ENCODE results near the gene MINDY3.
"Not testable (repeated sequence)": the region's sequence is repeated elsewhere in the genome, so short reads cannot be mapped to it uniquely, and the experiment has no call there.

The MINDY3 gene

GRCh38 chr10:15783941-15784636 is 76.2 kb downstream of the MINDY3 start:
- WGBS (ENCODE audit: insufficient coverage, insufficient read length) = no CpG with 5 or more reads among the region's 5 CpGs
- H3K4me3 ChIP-seq (ENCODE audit: low read length) = no peak overlapping the region
- no peaks in the 10 kb centered on the region for H3K36me3 ChIP-seq (ENCODE audit: control insufficient read depth, insufficient read depth, low read length)
- peaks cover 2% of the 10 kb centered on the region; the same call in 1 of the 2 replicates for H3K4me1 ChIP-seq (ENCODE audit: control insufficient read depth, insufficient read depth, low read length)
- no peaks in the 10 kb centered on the region for H3K9me3 ChIP-seq (ENCODE audit: control insufficient read depth, insufficient read depth, low read length)
- H3K27ac ChIP-seq (ENCODE audit: low read length) = no peak overlapping the region
- no peaks in the 10 kb centered on the region for H3K27me3 ChIP-seq (ENCODE audit: control insufficient read depth, insufficient read depth, low read length)
- no peak for DNase-seq (ENCODE audit: low read depth, low spot score)

- Histone ChIP-seq H3K4me1 (ENCODE audit: control insufficient read depth, insufficient read depth, low read length) (peaks cover 2% of the 10 kb centered on the region; the same call in 1 of the 2 replicates), H3K27ac (ENCODE audit: low read length) (no peak overlapping the region), H3K9me3 (ENCODE audit: control insufficient read depth, insufficient read depth, low read length) (no peaks in the 10 kb centered on the region), H3K27me3 (ENCODE audit: control insufficient read depth, insufficient read depth, low read length) (no peaks in the 10 kb centered on the region), H3K4me3 (ENCODE audit: low read length) (no peak overlapping the region), H3K36me3 (ENCODE audit: control insufficient read depth, insufficient read depth, low read length) (no peaks in the 10 kb centered on the region)
- no peak for DNase-seq (ENCODE audit: low read depth, low spot score)
- WGBS (ENCODE audit: insufficient coverage, insufficient read length) = no CpG with 5 or more reads among the region's 4 CpGs
Measured at GRCh38 chr10:15782851-15783250, 77.5 kb downstream of the MINDY3 start.

DNA sequence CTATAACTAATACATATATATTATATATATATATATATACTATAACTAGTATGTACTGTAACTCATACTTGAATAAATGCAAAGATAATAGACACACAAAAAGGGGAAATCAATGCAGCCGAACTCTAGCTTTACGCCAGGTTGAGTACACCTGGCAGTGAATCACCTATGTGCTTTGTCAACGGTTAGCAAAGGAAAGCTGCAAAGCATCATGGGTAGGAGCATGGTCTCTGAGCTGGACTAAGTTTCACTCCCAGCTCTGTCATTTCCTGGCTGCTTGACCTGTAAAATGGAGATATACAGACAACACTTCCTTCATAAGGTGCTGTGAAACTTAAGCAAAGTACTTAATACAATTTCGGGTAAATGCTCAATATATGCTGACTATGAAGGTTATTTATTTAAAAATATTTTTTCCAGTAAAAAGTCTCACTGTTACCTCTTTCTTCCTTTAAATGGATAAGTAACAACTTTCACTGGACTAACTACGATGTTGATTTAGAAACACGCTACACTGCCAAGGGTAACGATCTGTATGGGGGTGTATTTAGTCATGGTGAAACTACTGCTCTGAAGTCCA is 78.8 kb downstream of the MINDY3 start:
- no peaks in the 10 kb centered on the region for H3K27me3 ChIP-seq (ENCODE audit: control insufficient read depth, insufficient read depth, low read length)
- H3K4me1 ChIP-seq (ENCODE audit: control insufficient read depth, insufficient read depth, low read length) = peaks cover 2% of the 10 kb centered on the region; the same call in 1 of the 2 replicates
- H3K9me3 ChIP-seq (ENCODE audit: control insufficient read depth, insufficient read depth, low read length) = no peaks in the 10 kb centered on the region
- H3K36me3 ChIP-seq (ENCODE audit: control insufficient read depth, insufficient read depth, low read length) = no peaks in the 10 kb centered on the region
- no peak for DNase-seq (ENCODE audit: low read depth, low spot score)
- no CpG with 5 or more reads among the region's 7 CpGs for WGBS (ENCODE audit: insufficient coverage, insufficient read length)
- no peak overlapping the region for H3K4me3 ChIP-seq (ENCODE audit: low read length)
- H3K27ac ChIP-seq (ENCODE audit: low read length) = no peak overlapping the region

GRCh38 chr10:15780353-15781135 is 79.8 kb downstream of the MINDY3 start:
- Histone ChIP-seq H3K9me3 (ENCODE audit: control insufficient read depth, insufficient read depth, low read length) (no peaks in the 10 kb centered on the region), H3K27ac (ENCODE audit: low read length) (no peak overlapping the region), H3K36me3 (ENCODE audit: control insufficient read depth, insufficient read depth, low read length) (no peaks in the 10 kb centered on the region), H3K4me1 (ENCODE audit: control insufficient read depth, insufficient read depth, low read length) (peaks cover 2% of the 10 kb centered on the region; the same call in 1 of the 2 replicates), H3K27me3 (ENCODE audit: control insufficient read depth, insufficient read depth, low read length) (no peaks in the 10 kb centered on the region), H3K4me3 (ENCODE audit: low read length) (no peak overlapping the region)
- DNase-seq (ENCODE audit: low read depth, low spot score) = no peak
- WGBS (ENCODE audit: insufficient coverage, insufficient read length) = no CpG with 5 or more reads among the region's 6 CpGs

DNA sequence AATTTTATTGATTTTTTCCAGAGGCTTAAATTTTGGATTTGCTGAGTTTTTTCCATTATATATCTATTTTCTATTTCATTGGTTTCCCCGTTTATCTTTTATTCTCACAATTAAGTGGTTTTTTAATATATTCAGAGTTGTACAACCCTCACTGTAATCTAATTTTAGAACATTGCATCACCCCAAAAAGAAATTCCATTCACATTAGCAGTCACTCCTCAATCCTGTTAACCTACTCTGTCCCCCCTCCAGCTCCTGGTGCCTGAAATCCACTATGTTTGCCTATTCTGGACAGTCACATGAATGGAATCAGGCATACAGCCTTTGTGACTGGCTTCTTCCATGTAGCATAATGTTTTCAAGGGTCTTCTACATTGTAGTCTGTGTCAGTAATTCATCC is 84.8 kb downstream of the MINDY3 start:
- no CpG with 5 or more reads among the region's 1 CpG for WGBS (ENCODE audit: insufficient coverage, insufficient read length)
- no peaks in the 10 kb centered on the region for H3K27me3 ChIP-seq (ENCODE audit: control insufficient read depth, insufficient read depth, low read length)
- H3K4me3 ChIP-seq (ENCODE audit: low read length) = no peak overlapping the region
- no peaks in the 10 kb centered on the region for H3K4me1 ChIP-seq (ENCODE audit: control insufficient read depth, insufficient read depth, low read length)
- DNase-seq (ENCODE audit: low read depth, low spot score) = no peak
- no peaks in the 10 kb centered on the region for H3K9me3 ChIP-seq (ENCODE audit: control insufficient read depth, insufficient read depth, low read length)
- H3K27ac ChIP-seq (ENCODE audit: low read length) = no peak overlapping the region
- no peaks in the 10 kb centered on the region for H3K36me3 ChIP-seq (ENCODE audit: control insufficient read depth, insufficient read depth, low read length)

DNA sequence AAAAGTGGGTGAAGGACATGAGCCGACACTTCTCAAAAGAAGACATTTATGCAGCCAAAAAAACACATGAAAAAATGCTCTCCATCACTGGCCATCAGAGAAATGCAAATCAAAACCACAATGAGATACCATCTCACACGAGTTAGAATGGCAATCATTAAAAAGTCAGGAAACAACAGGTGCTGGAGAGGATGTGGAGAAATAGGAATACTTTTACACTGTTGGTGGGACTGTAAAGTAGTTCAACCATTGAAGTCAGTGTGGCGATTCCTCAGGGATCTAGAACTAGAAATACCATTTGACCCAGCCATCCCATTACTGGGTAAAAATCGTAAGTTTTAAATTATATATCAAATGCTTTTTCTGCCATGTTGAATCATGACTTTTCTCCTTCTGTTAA is 85.8 kb downstream of the MINDY3 start:
- not testable (repeated sequence) for H3K9me3 ChIP-seq (ENCODE audit: control insufficient read depth, insufficient read depth, low read length); H3K4me3 ChIP-seq (ENCODE audit: low read length); H3K36me3 ChIP-seq (ENCODE audit: control insufficient read depth, insufficient read depth, low read length); H3K27ac ChIP-seq (ENCODE audit: low read length); H3K27me3 ChIP-seq (ENCODE audit: control insufficient read depth, insufficient read depth, low read length); H3K4me1 ChIP-seq (ENCODE audit: control insufficient read depth, insufficient read depth, low read length); DNase-seq (ENCODE audit: low read depth, low spot score)
- WGBS (ENCODE audit: insufficient coverage, insufficient read length) = no CpG with 5 or more reads among the region's 4 CpGs

DNA sequence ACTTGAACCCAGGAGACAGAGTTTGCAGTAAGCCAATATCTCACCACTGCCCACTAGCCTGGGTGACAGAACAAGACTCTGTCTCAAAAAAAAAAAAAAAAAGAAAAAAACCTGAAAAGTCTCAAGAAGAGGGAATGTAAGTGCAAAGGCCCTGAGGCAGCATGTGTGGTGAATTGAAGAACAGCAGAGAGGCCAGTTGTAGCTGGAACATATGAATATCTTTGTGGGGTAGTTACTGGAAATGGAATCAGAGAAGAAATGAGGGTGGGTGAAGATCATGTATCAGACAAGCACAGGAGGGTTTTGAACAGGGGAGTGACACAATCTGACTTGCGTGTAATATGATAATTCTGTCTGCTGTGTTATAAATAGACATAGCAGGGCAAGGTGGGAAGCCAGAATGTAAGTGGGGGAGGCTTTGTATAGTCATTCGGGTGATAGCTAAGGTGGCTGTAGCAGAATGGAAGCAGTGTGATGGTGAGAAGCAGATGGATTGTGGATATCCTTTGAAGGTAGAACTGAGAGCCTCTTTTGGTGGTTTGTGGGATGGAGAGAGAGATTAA is 95.3 kb downstream of the MINDY3 start:
- Histone ChIP-seq H3K4me3 (ENCODE audit: low read length) (no peak overlapping the region), H3K36me3 (ENCODE audit: control insufficient read depth, insufficient read depth, low read length) (no peaks in the 10 kb centered on the region), H3K4me1 (ENCODE audit: control insufficient read depth, insufficient read depth, low read length) (no peaks in the 10 kb centered on the region), H3K9me3 (ENCODE audit: control insufficient read depth, insufficient read depth, low read length) (no peaks in the 10 kb centered on the region), H3K27ac (ENCODE audit: low read length) (no peak overlapping the region), H3K27me3 (ENCODE audit: control insufficient read depth, insufficient read depth, low read length) (no peaks in the 10 kb centered on the region)
- WGBS (ENCODE audit: insufficient coverage, insufficient read length) = no CpG with 5 or more reads among the region's 2 CpGs
- no peak for DNase-seq (ENCODE audit: low read depth, low spot score)

DNA sequence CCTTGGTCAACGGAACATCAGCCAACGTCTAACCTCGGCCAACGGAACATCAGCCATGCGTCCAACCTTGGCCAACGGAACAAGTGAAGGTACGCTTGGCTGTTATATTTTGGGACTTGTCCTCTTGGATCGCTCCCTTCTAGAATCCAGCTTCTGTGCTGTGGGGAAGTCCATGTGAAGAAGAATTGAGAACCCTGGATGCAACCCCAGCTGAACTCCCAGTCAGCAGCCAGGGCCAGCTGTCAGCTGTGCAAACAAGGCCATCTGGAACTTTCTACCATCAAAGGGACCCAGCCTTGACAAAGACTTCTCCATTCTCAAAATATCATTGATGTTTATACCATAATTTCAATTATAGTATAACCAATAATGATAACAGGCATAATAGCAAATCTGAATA is 97.3 kb downstream of the MINDY3 start:
- Histone ChIP-seq H3K4me3 (ENCODE audit: low read length) (no peak overlapping the region), H3K9me3 (ENCODE audit: control insufficient read depth, insufficient read depth, low read length) (no peaks in the 10 kb centered on the region), H3K27me3 (ENCODE audit: control insufficient read depth, insufficient read depth, low read length) (no peaks in the 10 kb centered on the region), H3K27ac (ENCODE audit: low read length) (no peak overlapping the region), H3K4me1 (ENCODE audit: control insufficient read depth, insufficient read depth, low read length) (no peaks in the 10 kb centered on the region), H3K36me3 (ENCODE audit: control insufficient read depth, insufficient read depth, low read length) (no peaks in the 10 kb centered on the region)
- DNase-seq (ENCODE audit: low read depth, low spot score) = no peak
- no CpG with 5 or more reads among the region's 8 CpGs for WGBS (ENCODE audit: insufficient coverage, insufficient read length)

GRCh38 chr10:15762239-15762638 is 98.1 kb downstream of the MINDY3 start:
- no CpG with 5 or more reads among the region's 6 CpGs for WGBS (ENCODE audit: insufficient coverage, insufficient read length)

DNA sequence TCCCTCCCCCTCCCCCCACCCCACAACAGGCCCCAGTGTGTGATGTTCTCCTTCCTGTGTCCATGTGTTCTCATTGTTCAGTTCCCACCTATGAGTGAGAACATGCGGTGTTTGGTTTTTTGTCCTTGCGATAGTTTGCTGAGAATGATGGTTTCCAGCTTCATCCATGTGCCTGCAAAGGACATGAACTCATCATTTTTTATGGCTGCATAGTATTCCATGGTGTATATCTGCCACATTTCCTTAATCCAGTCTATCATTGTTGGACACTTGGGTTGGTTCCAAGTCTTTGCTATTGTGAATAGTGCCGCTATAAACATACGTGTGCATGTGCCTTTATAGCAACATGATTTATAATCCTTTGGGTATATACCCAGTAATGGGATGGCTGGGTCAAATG is 99.1 kb downstream of the MINDY3 start:
- H3K4me3 ChIP-seq (ENCODE audit: low read length); DNase-seq (ENCODE audit: low read depth, low spot score); H3K9me3 ChIP-seq (ENCODE audit: control insufficient read depth, insufficient read depth, low read length); H3K4me1 ChIP-seq (ENCODE audit: control insufficient read depth, insufficient read depth, low read length); H3K27me3 ChIP-seq (ENCODE audit: control insufficient read depth, insufficient read depth, low read length); H3K27ac ChIP-seq (ENCODE audit: low read length); H3K36me3 ChIP-seq (ENCODE audit: control insufficient read depth, insufficient read depth, low read length): not testable (repeated sequence)
- WGBS (ENCODE audit: insufficient coverage, insufficient read length) = no CpG with 5 or more reads among the region's 4 CpGs

More at GRCh38 chr10:15762239-15762638, 98.1 kb downstream of the MINDY3 start:
- H3K27me3 ChIP-seq (ENCODE audit: control insufficient read depth, insufficient read depth, low read length); H3K27ac ChIP-seq (ENCODE audit: low read length); H3K36me3 ChIP-seq (ENCODE audit: control insufficient read depth, insufficient read depth, low read length); H3K4me3 ChIP-seq (ENCODE audit: low read length); H3K4me1 ChIP-seq (ENCODE audit: control insufficient read depth, insufficient read depth, low read length); DNase-seq (ENCODE audit: low read depth, low spot score); H3K9me3 ChIP-seq (ENCODE audit: control insufficient read depth, insufficient read depth, low read length): not testable (repeated sequence)
